ENCODE measurements around the gene CD96. TPM values are rescaled to one million over a fixed set of nuclear protein-coding genes. Genes with fewer than 3 reads are reported as not detected.

CD96 gene, protein sequence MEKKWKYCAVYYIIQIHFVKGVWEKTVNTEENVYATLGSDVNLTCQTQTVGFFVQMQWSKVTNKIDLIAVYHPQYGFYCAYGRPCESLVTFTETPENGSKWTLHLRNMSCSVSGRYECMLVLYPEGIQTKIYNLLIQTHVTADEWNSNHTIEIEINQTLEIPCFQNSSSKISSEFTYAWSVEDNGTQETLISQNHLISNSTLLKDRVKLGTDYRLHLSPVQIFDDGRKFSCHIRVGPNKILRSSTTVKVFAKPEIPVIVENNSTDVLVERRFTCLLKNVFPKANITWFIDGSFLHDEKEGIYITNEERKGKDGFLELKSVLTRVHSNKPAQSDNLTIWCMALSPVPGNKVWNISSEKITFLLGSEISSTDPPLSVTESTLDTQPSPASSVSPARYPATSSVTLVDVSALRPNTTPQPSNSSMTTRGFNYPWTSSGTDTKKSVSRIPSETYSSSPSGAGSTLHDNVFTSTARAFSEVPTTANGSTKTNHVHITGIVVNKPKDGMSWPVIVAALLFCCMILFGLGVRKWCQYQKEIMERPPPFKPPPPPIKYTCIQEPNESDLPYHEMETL
- not detected for total RNA-seq

DNA sequence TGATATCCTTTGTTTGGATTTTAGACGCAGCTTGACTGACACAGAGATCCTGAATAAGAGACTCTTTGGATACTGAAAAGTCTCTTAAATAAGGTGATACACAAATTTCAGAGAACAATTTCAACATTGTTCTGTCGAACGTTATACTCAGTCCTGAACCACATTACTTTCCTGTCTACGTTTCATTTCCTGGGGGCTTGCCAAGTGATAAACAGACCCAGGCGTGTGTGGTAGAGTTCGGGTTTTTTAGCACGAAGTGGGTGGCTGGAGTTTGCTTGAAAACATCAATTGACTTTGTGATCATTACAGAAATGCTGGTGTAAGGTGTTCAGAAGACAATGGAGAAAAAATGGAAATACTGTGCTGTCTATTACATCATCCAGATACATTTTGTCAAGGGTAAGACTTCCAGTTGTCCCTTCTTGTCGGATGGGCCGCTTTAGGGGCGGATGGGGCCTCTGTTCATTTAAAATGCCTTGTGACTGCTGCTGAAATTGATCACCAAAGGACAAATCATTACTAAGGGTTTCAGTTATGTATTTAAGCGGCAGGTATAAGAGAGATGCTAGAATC, at the start of gene CD96:
Gene CD96 (plus strand): TSS at position 287 of the 573 bp plus-strand sequence. CDS start 52 bp downstream, at position 339.

GRCh38 chr3:111595232-111595631, 53.2 kb downstream of the CD96 start, which contains the start of gene ZBED2:
ZBED2 (minus strand) TSS chr3:111595346; CDS start chr3:111594201, 1,145 bp downstream.

Other genes with a start within 250 kb of the CD96 start
- gene ZBED2, start 53.1 kb downstream of the CD96 start, total RNA-seq, result not detected
- 44.8 TPM for gene PLCXD2, start 132.5 kb downstream of the CD96 start, total RNA-seq